Activated CD4-positive, alpha-beta T cell treated with anti-CD3 and anti-CD28 coated beads, Interleukin-2, Interleukin-6, amounts not matched to agents 100 ng/mL and 50 ng/mL, durations not matched to agents 16 hours and 8 hours (primary cell): Measurements from ENCODE around the gene CHKB.

Experiments used
- DNase-seq: peaks from one replicate; pipeline ENCODE4 v3.0.0-alpha.2; 2020

Gene CHKB

DNA sequence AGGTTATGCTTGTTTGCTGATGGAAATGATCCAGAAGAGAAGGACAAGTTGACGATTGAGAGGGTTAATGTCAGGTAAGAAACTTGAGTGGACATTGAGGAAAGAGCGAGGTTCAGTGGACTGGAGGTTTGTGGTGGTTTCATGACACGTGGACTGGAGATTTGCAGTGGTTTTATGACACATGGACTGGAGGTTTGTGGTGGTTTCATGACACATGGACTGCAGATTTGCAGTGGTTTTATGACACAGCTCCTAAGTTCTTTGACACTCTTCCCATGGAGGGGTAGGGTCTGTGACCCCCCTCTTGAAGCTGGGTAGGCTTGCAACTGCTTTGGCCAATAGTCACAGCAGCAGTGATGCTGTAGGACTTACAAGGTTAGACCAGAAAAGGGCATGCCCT is 12.5 kb upstream of the CHKB start:
- DNase-seq: no peak

DNA sequence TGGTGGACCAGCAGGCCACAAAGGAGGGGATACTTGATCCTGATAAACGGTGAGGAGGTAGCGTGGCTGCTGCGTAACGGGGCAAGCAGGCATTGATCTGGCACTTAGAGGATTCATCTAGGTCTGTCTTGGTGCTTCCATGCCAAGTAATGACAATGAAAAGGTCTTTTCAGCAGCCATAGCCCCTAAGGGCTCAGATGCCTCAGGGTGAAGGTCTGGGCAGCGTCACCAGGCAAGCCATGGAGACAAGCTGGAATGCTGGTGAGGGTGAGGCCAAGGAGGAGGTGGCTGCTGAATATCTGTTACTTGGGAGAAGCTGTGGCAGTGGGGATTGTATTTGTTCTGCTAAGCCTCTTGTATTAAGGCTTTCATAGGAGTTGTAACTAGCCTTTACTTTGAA is 4.8 kb upstream of the CHKB start:
- DNase-seq: no peak

DNA sequence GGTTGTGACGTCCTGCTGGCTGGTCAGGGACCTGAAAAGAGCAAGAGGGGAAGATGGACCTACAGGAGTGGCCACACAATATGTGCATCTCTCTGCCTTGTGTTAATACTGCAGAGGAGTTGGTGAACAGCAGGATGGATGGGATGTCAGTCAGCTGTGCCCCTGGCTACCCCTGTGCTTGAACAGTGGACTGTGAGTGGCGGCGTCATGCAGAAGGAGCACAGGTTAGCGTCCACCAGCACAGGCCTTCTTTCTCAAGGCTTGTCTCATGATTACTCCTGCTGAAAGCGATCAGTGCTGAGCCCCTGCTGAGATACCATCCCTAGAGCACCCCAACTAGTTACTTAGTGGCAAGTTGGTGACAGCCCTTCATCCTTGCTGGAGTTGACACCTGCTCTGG is 3.8 kb upstream of the CHKB start:
- DNase-seq: no peak

DNA sequence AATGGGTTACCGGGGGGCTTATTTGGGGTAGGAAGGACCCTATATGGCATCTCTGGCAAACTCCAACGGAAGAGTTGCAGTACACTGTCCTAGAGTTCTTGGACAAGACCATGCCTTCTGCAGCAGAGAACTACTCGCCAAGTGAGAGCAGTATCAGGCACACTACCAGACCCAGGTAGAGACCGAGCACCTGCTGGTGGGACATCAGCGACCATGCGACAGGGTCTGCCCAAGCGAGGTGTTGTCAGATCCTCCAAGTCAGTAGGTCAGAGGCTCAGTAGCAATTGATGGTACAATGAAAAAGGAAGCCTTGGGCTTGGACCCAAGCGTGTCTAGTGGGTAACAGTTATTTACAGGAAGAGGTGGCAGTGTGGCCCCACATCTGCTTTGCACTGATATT is 3.1 kb upstream of the CHKB start:
- no peak for DNase-seq

DNA sequence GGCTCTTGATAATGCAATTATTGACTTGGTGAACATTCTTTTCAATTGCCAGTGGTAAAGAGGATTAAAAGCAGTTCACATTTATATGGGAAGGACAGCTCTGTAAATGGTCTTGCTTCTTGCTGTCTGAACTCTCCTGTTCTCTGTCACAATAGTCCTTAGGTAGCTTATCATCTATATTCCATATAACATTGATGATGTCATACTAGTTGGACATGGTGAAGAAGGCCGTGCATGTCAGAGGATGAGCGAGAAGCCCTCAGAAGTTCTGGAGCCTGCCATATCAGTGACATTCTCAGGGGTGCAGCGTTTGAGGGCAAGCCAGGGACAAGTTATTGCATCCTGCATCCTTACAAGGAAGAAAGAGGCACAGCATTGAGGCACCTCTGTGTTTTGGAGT is 2.6 kb upstream of the CHKB start:
- no peak for DNase-seq

DNA sequence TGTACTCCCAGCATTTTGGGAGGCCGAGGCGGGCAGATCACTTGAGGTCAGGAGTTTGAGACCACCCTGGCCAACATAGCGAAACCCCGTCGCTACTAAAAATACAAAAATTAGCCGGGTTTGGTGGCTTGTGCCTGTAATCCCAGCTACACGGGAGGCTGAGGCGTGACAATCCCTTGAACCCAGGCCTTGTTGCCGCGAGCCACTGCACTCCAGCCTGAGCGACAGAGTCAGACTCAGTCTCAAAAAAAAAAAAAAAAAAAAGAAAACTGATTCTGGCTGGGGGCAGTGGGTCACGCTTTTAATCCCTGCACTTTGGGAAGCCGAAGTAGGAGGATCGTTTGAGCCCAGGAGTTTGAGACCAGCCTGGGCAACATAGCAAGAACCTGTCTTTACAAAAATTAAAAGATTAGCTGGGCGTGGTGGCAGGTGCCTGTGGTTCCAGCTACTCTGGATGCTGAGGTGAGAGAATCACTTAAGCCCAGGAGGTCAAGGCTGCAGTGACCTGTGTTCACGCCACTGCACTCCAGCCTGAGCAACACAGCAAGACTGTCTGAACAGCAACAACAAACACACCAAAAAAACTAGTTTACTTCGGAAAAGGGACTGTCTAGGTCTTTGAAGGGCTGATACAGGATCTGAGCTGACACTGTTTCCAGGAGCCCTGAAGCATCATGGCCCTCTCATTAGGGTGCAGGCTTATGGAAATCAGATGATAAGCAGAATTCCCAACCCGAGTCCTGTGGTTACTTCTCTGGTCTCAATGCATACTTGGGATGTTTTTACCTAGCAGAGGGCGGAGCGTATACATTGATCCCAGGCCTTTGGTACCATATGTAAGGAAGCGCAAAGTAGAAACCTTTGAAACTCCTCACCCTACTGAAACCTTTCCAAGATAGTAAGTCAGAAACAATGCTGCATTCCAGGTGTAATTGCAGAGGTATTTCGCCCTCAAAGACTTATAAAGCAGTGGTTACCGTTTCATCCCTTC is 1.8 kb upstream of the CHKB start:
- no peak for DNase-seq

DNA sequence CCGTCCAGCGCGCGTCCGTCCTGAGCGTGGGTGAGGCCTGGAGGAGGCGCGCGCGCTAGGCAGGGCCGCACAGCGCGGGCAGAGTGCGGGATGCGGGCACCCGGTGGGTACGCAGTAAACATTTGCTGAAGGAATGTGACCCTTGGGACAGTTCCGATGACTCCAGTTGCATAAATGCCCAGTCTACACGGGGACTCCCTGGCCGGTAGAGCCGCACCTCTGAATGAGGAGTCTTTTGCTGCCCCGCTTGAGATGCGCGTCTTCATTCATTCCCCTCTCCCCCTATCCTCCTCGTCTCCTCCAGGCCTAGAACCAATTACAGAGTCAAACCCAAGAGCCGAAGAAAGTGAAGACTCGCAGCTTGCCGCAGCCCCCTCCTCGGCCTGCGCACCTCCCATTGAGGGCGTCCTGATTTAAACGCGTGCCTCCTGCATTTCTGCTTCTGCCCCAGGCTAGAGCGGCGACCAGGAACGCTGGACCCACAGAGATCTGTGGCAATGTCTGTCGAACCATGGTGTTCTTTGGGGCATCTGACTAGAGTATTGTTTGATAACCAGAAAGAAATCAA is 729 bp upstream of the CHKB start:
- DNase-seq: no peak

DNA sequence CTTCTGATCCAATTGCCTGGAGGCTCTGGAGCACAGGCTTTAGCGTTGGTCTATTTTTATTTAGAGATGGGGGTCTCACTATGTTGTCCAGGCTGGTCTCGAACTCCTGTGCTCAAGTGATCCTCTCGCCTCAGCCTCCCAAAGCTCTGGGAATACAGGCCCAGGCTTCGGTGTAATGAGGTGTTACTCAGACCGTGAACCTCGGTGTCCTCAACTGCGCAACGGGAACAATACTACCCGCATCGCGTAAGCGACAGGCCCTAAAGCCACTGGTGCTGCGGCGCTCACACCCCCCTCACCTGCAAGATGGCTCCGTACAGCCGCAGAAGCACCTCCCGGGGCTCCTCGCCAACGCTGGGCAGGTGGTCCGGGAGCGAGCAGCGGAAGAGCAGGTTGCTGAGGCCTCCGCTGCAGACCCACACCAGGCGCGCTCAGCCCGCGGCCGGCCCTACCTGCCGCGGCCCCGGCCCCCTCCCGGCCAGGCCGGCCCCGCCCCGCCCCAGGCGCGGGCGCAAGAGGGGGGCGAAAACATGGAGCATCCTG is 628 bp downstream of the CHKB start:
- peak; percentile 52 for DNase-seq

DNA sequence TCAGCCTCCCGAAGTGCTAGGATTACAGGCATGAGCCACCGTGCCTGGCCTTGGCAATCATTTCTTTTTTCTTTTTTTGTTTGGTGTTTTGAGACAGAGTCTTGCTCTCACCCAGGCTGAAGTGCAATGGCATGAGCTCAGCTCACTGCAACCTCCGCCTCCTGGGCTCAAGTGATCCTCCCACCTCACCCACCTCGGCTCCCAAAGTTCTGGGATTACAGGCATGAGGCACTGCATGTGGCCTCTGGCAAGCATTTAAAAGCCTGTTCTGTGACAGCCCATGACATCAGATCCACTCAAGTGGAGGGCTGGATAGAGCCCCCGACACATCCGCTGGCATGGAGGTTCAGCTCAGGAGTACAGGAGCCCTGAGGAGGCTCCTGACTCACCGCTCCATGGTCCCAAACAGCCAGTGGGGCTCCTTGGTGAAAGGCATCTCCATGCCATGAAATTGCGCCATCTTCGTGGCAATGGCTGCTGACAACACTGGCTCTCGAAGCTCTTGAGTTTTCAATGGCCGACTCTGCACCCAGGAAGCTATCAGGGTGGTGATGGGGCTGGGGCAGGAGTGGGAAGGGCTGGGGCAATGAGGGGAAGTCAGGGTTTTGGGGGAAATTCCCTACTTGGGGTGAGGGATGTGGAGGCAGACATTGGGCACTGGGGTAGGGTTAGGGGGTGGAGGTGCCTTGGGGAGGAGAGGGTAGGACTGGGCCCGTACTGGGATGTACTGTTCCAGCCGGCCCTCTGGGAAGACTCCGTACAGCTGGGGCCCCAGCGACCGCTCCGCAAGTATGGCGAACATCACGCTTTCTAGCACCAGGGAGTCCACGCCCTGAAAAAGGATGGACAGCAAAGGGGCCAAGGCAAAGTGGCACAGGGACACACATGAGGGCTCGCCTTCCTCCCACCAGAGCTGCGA is 1.4 kb downstream of the CHKB start:
- no peak for DNase-seq

DNA sequence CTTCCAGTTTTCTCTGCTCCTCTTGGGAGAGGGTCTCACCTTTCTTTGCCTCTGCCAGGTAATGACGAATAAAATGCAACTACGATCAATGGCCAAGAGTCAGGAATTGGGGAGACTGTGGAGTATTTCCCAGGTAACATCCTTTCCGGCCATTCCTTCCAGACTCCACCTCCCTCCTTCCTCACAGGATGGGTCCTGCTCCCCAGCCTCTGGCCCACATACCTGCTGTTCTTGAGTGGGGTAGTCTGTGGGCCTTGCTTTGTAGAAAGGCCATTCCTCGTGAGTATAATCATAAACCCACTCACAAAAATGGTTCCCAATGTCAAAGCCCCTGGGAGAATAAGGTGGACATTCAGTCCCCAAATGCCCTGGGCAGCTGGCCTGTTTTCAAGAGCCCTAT is 2.9 kb downstream of the CHKB start:
- no peak for DNase-seq

DNA sequence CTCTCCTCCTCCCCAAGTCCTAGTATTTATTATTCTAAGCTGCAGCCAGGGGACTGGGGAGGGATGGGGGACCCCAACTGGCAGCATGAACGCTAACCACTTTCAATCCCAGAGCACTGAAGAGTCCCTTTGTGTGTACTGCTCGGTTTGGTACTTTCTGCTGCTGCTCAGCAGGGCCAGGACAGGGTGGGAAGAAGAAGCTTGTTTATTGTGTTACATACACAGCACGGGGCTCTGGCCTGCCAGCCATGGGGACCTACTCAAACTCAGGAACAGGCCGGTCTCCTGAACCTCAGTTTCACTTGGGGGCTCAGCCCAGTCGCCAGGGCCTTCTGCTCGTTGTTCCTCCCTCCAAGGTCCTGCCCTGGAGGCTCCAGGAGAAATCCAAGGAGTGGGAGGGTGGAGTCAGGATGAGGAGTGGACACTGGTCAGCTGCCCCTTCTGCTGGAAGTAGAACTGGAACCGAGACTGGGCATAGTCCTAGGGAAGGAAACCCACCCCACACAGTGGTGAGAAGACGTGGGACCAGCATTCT is 3.8 kb downstream of the CHKB start:
- no peak for DNase-seq

DNA sequence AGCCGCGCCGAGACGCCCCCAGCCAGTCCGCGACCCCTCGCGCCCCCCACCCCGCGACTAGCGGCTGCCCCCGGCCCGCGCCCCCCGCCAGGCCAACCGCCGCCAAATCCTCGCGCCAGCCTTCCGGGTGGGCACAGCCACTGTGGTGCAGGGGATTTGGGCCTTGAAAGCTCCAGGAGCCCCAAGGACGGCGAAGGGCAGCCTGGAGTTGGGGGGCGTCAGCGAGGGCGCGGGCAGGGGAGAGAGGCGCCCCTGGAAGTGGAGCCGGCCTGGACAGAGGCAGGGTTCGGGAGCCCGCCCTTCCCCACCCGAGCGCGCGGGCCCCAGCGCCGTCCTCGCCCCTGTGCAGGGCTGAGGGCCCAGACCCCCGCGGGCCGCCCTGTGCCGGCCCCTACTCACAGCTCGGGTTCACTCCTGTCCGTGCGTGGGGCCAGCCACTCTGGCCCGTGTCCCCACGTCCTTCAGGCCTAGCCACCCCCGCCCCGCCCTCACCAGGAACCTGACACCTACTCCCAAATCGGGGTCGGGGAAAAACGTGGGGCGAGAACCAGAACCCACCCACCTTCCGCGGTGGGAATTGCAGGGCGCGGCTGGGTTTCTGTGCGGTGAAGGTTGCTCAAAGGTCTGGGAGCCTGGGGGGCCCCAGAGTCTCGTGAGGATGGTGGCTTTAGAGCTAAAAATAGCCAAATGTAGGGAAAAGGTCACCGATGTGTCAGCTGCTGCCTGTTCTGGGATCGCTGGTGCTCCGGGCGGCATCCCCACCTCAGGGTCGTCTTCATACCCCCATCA is 4.5 kb downstream of the CHKB start, which contains the start of gene CPT1B:
CPT1B (minus strand) TSS at position 441 of the 789 bp plus-strand sequence. CDS start 512 bp downstream, outside the sequence.
- DNase-seq: no peak

DNA sequence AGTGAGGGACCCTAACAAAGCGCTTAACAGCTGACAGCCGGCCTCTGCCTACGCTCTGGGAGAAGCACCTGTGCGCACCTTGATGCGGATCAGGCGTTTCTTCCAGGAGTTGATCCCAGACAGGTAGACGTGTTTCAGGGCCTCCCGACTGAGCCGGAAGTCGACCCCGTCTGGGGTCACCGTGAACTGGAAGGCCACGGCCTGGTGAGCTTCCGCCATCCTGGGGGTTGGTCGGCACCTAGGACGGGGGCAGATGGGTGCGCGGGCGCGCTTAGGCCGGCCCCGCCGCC is 5.0 kb downstream of the CHKB start:
- DNase-seq: no peak

DNA sequence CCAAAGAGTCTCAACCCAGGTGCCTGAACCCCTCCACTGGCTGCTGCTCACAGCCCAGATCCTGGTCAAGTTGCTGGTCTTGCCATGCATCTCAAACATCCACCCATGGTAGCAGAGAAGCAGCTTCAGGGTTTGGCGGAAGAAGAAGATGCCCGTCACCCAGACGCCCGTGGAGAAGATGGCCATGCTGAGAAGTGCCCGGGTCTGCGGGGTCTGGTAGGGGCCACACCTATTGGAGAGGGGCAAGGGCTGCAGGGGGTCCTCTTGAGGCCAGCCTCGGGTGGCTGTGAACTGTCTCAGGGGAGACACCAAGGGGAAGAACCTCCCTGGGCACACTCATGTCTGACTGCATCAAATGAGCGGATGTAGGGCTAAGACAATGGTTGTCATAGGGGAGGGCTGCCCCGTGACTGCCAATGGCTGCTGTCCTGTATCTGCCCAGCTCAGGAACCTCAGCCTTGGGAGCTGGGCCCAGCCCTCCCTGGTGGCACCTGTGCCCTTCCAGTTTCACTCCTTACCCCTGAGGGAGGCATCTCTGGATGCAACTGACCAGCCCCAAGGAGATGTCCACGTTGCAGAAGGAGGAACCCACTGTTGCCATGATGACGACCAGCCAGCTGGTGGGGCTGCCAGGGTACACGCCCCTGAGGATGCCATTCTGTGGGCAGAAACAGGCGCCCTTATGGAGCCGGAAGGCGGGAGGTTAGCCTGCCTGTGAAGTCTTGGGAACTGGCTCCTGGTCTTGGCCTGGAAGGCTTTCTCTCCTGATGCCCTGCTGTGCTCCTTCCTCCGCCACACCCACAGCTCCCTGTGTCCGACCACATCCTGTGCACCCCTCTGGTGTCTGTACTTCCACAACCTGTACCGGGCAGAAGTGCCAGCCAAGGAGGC is 5.6 kb downstream of the CHKB start:
- no peak for DNase-seq

DNA sequence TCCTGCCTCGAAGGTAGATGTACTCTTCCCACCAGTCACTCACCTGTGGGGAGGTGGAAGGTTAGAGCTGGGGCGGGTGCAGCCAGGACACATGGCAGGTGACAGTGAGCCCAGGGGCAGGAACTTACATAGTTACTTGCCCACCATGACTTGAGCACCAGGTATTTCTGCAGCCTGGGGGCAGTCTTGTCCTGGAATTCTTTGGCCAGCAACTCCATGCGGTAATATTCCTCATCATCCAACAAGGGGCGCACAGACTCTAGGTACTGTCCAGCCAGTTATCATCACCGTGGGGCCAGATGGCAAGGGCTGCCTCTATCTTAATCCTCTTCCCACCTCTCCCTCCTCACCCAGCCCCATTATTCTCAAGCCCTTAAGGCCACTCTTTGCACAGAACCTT is 6.6 kb downstream of the CHKB start:
- DNase-seq: no peak

DNA sequence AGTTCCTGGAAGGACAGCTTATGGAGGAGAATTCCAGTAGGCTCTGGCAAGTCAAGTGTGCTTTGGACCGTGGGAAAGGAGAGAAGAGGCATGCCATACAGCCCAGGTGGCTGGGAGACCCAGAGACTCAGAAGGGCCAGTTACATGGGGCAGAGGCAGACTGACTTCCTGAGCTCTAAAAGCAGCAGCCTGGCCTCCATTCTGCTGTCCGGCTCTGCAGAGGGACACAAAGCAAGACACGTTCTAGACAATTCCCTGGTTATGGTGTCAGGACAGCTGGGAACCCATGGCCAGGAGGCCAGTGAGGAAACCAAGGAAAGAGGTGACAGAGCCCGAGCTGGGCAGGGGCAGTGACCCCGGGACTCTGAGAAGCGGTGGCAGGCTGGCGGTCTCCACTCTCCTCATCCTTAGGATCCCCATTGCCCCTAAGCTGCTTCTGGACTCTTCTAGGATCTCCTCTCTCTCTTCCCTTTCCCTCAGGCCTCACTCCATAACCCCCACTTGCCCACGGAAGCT is 7.2 kb downstream of the CHKB start:
- DNase-seq: no peak

DNA sequence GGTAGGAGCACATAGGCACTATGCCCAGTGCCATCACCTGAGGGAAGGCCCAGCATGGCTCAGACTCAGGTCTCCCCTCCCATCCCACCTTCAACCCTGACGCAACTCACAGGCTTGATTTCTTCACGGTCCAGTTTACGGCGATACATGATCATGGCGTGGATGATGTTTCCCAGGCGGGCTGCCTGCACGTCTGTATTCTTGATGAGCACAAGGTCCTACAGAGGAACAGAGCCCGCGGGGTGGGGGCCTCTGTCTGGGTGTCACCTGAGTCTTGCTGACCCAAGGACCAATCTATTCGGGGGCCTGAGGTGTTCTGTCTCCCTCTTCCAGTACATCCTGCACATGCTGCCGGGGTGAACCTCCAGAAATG is 8.3 kb downstream of the CHKB start:
- no peak for DNase-seq

DNA sequence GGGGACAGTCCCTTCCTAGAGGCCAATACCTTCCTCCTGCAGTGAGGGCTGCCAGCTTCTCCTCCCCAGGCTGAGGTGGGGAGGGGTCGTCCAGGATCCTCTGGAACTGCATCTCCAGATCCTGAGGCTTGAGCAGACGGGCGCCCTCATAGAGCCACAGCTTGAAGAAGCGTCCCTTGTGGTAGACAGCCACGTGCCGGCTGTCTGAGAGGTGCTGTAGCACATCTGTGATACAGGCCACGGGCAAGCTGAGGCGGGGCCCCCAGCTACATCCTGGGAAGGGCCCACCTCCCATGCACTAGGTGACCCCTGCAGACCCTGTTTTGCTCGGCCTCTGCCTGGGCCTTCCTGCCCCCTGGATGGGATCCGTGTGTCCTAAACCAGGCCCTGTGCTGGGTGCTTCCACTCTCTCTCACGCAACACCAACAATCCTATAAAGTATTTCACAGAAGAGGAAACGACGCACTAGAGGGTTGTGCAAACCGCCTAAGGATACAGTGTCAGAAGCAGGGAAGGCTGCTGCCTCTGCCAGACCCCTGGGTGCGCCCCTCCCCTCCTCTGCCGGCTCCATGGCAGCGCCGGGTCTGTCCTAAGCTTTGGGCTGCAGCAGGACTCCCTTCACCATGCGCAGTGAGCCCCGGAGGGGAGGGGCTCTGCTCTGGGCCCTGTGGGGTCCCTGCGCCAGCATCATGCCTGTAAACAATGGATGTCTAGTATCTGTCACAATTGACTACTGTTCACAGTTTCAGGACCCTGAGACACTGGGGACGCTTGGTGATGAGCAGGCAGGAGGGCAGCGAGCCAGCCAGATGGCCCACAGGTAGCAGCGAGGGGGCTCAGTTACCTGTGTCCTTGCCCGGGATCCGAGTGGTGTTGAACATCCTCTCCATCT is 8.9 kb downstream of the CHKB start:
- DNase-seq: no peak

DNA sequence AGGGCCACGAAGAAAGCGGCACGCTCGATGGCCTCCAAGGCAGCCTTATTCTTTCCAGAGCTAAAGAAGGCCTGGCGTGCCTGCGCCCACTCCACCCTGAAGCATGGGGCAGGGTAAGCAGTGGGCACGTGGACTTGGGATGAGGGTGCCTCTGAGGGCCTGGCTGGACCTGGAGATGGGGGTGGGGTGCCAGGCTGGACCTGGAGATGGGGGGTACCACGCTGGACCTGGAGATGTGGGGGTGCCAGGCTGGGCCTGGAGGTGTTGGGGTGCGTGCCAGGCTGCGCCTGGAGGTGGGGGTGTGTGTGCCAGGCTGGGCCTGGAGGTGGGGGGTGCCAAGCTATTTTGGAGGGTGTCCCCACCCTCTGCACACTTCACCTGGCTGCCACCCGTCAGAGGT is 9.7 kb downstream of the CHKB start:
- no peak for DNase-seq
